Anterior cingulate cortex (tissue), 58 donors: ENCODE results near the gene UROC1.
A peak's percentile ranks its signal among the peaks of the same experiment; 100 is the strongest.

ENCODE experiments used
- DNase-seq, 58 donors: peaks; one replicate each; lab custom pipeline; 2025; lab: John Stamatoyannopoulos, UW

Gene UROC1

GRCh38 chr3:126448136-126448892, 69.3 kb downstream of the UROC1 start:
- DNase-seq: no peak

GRCh38 chr3:126447456-126448106, 70.0 kb downstream of the UROC1 start:
- DNase-seq: no peak

GRCh38 chr3:126446791-126447190, 70.8 kb downstream of the UROC1 start:
- peak in 2 of 58 donors; percentile 18 to 29 for DNase-seq

- DNase-seq: no peak
Measured at GRCh38 chr3:126446301-126446700, 71.3 kb downstream of the UROC1 start.

GRCh38 chr3:126445506-126445905, 72.1 kb downstream of the UROC1 start:
- no peak for DNase-seq

GRCh38 chr3:126442856-126443242, 74.7 kb downstream of the UROC1 start:
- DNase-seq: no peak

- DNase-seq: peak in 19 of 58 donors; percentile 8 to 55 (median 34)
Measured at GRCh38 chr3:126442094-126442855, 75.3 kb downstream of the UROC1 start.

GRCh38 chr3:126441256-126441880, 76.2 kb downstream of the UROC1 start:
- no peak for DNase-seq

- DNase-seq: no peak
Measured at GRCh38 chr3:126440709-126440995, 76.9 kb downstream of the UROC1 start.

- DNase-seq: no peak
Measured at GRCh38 chr3:126439968-126440708, 77.4 kb downstream of the UROC1 start.

- DNase-seq: no peak
Measured at GRCh38 chr3:126439346-126439967, 78.1 kb downstream of the UROC1 start.

GRCh38 chr3:126438746-126439145, 78.8 kb downstream of the UROC1 start:
- no peak for DNase-seq

GRCh38 chr3:126438186-126438585, 79.4 kb downstream of the UROC1 start:
- no peak for DNase-seq

GRCh38 chr3:126436826-126437717, 80.5 kb downstream of the UROC1 start:
- no peak for DNase-seq

- DNase-seq: no peak
Measured at GRCh38 chr3:126435456-126436315, 81.9 kb downstream of the UROC1 start.

GRCh38 chr3:126434931-126435411, 82.6 kb downstream of the UROC1 start:
- DNase-seq: no peak

- DNase-seq: no peak
Measured at GRCh38 chr3:126434264-126434590, 83.3 kb downstream of the UROC1 start.
